GM21717 (cell line): ENCODE results near the gene PCDH8.
A peak's percentile ranks its signal among the peaks of the same experiment; 100 is the strongest.

ENCODE experiments used
- ATAC-seq: cut with Tn5 transposase; IDR thresholded peaks from one replicate; pipeline ENCODE4 v1.9.1; 2021; ENCODE audit warnings: mild to moderate bottlenecking, moderate library complexity; ENCODE audit not compliant: unreplicated experiment

The PCDH8 gene, protein sequence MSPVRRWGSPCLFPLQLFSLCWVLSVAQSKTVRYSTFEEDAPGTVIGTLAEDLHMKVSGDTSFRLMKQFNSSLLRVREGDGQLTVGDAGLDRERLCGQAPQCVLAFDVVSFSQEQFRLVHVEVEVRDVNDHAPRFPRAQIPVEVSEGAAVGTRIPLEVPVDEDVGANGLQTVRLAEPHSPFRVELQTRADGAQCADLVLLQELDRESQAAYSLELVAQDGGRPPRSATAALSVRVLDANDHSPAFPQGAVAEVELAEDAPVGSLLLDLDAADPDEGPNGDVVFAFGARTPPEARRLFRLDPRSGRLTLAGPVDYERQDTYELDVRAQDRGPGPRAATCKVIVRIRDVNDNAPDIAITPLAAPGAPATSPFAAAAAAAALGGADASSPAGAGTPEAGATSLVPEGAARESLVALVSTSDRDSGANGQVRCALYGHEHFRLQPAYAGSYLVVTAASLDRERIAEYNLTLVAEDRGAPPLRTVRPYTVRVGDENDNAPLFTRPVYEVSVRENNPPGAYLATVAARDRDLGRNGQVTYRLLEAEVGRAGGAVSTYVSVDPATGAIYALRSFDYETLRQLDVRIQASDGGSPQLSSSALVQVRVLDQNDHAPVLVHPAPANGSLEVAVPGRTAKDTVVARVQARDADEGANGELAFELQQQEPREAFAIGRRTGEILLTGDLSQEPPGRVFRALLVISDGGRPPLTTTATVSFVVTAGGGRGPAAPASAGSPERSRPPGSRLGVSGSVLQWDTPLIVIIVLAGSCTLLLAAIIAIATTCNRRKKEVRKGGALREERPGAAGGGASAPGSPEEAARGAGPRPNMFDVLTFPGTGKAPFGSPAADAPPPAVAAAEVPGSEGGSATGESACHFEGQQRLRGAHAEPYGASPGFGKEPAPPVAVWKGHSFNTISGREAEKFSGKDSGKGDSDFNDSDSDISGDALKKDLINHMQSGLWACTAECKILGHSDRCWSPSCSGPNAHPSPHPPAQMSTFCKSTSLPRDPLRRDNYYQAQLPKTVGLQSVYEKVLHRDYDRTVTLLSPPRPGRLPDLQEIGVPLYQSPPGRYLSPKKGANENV

GRCh38 chr13:52848455-52849195 lies at the start of gene PCDH8:
PCDH8 (minus strand) TSS chr13:52848640; CDS start chr13:52848436, 204 bp downstream.
- no peak for ATAC-seq

GRCh38 chr13:52896827-52897659 lies 48.6 kb upstream of the PCDH8 start:
- ATAC-seq: no peak

DNA sequence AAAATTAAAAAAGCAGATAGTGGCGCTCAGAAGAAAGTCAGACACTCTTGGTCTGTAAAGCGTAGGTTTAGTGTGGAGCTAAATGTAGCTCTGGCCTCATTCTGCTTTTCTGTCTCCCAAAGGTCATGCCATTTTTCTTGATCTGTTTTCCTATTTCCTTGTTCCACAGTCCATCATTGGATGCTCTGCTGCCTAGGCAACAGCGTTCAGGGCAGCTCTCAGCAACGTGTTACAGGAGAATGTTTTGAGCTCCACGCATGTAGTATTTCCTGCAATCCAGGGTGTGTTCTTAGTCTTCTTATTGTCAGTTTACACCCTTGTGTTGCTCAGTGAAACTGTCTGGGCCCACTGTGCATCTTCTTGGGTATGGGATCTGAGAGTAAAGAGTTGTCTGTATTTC lies 46.0 kb upstream of the PCDH8 start:
- no peak for ATAC-seq

GRCh38 chr13:52892925-52893324 lies 44.5 kb upstream of the PCDH8 start:
- no peak for ATAC-seq

DNA sequence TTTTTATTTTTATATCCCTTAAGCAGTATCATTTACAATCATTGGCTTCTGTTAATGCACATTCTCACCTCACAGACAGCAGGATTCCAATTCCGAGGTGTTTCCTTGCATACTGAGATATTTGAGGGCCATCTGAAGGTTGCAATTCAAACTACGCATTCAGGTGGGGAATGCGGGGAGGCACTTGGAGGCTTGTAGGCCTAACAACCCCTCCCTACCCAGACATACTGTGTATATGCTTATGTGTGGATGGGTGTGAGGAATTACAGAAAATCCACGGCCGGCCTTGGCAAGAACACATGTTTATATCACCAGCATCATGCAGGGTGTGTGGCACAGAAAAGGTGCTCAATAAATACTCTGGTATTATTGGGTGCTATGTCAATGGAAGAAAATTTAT lies 43.3 kb upstream of the PCDH8 start:
- no peak for ATAC-seq

DNA sequence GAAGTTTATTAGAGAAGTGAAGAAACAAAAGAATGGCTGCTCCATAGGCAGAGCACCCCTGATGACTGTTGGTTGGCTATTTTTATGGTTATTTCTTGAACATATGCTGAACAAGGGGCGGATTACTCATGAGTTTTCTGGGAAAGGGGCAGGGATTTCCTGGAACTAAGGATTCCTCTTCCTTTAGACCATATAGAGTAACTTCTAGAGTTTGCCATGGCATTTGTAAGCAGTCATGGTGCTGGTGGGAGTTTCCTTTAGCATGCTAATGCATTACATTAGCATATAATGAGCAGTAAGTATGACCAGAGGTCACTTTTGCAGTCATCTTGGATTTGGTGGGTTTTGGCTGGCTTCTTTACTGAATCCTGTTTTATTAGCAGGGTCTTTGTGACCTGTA lies 38.7 kb upstream of the PCDH8 start:
- ATAC-seq: no peak

DNA sequence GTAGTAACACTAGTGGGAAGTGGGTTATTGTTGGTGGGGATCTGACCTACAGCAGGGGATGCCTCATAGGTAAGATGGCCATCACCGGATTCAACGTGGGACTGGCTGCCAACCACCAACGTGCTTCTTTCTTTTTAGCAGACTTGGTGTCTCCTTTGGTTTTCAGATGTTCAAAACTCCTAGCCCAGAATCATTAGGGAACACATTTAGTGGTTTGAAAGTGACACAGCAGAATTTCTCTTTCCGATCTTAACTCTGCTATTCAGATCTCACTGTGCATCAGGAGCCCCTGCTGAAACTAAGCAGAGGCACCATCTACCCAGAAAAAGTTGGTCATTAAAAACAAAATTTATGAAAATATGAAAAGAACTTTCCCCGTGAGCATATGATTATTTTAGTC lies 36.7 kb upstream of the PCDH8 start:
- no peak for ATAC-seq

GRCh38 chr13:52884429-52885010 lies 36.1 kb upstream of the PCDH8 start:
- ATAC-seq: no peak

DNA sequence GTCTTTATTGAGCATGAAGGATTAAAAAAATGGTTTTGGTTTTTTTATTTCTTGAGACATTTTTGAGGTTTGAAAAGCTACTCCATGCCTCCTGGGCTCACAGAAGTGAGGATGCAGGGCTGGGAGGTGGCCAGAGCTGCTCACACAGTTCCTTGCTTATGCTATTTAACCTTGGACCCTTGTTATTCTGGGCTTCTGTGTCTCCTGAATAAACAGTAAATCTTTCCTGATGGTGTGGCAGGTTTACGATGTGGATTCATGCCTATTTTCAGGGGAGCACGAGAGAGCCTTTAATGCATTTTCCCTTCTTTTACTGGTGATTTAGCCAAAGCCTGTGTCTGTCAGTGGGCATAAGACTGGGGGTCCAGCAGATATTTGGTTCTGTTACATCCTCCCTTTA lies 34.3 kb upstream of the PCDH8 start:
- ATAC-seq: no peak

GRCh38 chr13:52879950-52880741 lies 31.7 kb upstream of the PCDH8 start:
- ATAC-seq: no peak

DNA sequence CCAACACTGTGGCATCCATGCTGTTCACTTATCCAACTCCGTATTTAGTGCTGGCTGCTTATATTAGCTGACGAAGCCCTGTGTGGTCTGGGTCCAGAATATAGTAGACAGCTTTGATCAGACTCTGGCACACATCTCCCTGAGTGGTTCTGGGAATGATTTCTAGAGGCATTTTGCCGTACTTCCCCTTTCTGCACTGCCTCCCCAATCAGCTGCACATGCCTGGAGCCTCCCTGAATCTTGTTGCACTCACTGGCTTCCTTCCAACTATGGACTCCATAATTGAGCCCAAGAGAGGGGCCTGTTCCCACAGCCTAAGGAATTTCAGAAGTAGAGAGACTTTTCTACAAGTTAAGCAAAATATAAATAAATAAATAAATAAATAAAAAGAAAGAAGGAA lies 30.4 kb upstream of the PCDH8 start:
- no peak for ATAC-seq

GRCh38 chr13:52870143-52870542 lies 21.7 kb upstream of the PCDH8 start:
- no peak for ATAC-seq

DNA sequence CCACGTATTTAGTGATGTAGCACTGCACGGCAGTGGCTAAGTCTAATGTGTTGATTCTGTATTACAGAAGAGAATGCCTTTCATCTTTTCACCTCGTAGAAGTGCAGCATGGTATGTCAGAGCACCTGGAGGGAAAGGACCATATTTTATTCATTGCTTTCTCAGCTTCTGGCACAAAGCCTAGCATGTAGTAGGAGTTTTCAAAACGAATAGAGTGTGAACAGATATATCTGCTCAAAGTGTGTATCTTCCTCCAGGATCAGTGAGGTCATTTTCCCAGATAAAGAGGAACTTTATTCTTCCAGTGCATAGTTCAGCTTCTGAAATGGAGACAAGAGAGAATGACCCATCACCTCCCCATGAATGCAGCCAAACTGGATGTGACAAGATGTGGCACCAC lies 21.2 kb upstream of the PCDH8 start:
- ATAC-seq: no peak

- ATAC-seq: no peak
Observed at GRCh38 chr13:52869050-52869449, 20.6 kb upstream of the PCDH8 start.

DNA sequence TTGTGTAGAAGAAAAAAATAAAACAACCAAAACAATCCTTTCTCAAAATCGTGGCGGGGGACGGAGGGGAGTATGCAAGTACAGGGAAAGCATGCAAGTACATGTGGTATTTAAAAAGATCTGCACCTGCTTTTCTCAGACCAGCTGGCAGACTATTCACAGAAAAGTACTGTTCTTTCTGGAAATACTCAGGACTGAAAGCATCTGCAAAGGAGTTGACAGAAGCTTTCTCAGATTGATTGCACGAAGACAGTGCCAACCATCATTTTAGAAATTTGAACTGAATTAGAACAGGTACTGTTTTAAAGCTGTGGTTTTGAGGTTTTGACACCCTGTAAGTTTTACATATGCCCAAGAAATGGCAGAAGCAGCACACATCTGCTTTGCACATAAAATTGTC lies 19.8 kb upstream of the PCDH8 start:
- peak; percentile 68 for ATAC-seq

- no peak for ATAC-seq
Observed at GRCh38 chr13:52864941-52865340, 16.5 kb upstream of the PCDH8 start.

DNA sequence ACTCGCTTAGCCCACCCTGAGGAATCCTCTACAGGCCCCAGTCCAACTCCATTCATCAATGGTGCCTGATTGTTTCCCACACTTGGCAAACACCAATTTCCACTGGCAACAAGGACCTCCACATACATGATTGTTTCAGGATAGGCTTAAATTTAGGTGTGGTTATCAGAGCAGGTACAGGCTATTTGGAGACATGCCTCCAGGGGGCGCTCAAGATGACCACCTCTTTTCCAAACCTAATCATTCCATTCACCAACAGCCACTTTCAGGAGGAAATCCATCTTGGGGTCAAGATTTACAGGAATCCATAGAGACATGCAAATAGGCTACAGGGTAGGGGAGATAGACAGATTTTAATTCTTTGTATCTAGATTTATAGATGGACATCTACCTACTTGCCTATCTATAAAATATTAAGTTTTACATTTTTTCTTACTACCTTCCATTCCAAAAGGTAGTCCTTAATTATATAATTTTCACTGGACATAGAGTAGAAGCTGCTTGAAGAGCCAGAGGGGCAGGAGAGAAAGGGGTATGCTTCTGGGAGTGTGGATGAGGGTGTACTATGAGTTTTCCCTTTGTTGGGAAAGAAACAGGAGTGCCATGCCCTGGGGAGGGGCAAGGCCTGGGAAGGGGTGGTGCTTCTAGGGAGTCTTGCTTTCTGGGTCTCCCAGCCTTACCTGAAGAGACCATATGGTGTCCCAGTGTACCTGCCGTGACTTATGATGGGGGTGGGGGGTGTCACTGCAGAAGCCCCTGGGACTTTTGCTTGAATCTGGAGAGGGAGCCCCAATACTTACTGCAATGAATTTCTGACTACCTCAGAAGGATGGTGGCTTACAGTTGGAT lies 14.1 kb upstream of the PCDH8 start:
- no peak for ATAC-seq

DNA sequence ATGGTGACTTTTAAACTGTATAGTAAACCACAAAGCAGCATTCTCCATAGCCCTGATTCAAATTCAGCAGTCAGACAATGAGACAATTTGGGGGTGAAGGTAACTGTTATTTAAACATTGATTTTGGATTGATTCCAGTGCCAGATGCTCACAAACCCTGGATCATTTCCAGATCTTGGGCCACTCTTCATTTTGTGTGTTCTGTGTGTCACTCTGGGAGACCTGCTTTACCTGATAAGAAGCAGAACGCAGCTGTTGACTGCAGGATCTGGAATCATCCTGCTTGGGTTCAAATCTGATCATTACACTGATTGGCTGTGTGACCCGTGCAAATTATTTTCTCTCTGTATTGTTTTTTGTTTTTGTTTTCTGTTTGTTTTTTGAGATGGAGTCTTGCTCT lies 4.0 kb upstream of the PCDH8 start:
- ATAC-seq: no peak
